ENCODE data around the gene CLSTN1. TPM values are rescaled to one million over a fixed set of nuclear protein-coding genes. Genes with fewer than 3 reads are reported as not detected.

CLSTN1 gene
- total and polyA plus RNA-seq, 7 donors: 7.3 to 48.7 (median 19.7) TPM

DNA sequence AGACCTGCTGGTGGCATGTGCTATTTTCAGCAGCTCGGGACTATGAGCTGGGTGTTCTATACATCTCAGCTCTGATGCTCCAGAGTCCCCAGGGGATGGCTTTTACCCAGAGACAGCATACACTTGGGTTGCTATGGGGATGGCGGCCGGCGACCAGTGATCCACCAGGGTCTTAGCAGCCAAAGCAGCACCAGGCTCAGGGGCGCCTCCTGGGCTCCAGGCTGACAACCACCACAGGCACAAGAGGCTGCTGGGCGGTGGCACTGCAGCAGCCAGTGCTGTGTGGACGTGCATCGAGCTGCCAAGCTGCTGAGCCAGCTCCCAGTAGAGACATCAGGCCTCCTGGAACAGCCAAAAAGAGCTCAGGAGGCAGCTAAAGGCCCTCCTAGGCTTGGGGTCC is 37.6 kb upstream of the CLSTN1 start:
- Histone ChIP-seq H3K4me1 (peaks cover 9% of the 10 kb centered on the region), H3K36me3 (ENCODE audit: insufficient read depth in 1 of 2, low read depth in 1 of 2) (no peaks in the 10 kb centered on the region), H3K4me3 (no peak overlapping the region), H3K9me3 (no peaks in the 10 kb centered on the region), H3K27me3 (ENCODE audit: insufficient read depth in 3 of 3, low read length in 2 of 3) (no peaks in the 10 kb centered on the region), H3K27ac (no peak overlapping the region)
- TF ChIP-seq, protein P1, sequence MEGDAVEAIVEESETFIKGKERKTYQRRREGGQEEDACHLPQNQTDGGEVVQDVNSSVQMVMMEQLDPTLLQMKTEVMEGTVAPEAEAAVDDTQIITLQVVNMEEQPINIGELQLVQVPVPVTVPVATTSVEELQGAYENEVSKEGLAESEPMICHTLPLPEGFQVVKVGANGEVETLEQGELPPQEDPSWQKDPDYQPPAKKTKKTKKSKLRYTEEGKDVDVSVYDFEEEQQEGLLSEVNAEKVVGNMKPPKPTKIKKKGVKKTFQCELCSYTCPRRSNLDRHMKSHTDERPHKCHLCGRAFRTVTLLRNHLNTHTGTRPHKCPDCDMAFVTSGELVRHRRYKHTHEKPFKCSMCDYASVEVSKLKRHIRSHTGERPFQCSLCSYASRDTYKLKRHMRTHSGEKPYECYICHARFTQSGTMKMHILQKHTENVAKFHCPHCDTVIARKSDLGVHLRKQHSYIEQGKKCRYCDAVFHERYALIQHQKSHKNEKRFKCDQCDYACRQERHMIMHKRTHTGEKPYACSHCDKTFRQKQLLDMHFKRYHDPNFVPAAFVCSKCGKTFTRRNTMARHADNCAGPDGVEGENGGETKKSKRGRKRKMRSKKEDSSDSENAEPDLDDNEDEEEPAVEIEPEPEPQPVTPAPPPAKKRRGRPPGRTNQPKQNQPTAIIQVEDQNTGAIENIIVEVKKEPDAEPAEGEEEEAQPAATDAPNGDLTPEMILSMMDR (IDR thresholded peaks at IDR 0.05): no peak
- 74 to 82% (median 79%) methylated on average over 8 of the region's 8 CpGs for WGBS, 3 donors
- peak in 1 of 2 donors; percentile 36 for DNase-seq
- intact Hi-C loops (cut with DNase I): loop anchor here in 1 of 2 donors (10.0 kb wide), 1 partner anchor 137 kb away; no protein-coding TSS in a partner anchor
- no peak for ATAC-seq

DNA sequence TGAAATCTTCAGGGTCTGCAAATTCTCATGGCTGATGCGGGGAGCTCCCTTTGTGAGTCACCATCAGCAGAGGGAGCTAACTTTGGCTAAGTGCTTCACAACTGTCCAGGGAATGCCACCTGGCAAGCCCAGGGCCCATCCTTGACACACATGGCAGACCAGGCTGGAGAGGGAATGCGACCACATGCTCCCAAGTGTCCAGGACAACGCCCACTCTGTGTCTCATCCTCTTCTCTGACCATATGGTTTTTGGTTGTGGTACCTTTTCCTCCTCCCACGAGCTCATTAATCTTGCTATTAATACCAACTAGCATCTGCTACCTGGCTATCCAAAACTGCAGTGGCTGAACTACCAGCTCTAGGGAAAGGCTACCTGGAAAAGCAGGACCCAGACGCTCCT is 37.1 kb upstream of the CLSTN1 start:
- no peak overlapping the region for H3K27ac ChIP-seq
- no peaks in the 10 kb centered on the region for H3K27me3 ChIP-seq (ENCODE audit: insufficient read depth in 3 of 3, low read length in 2 of 3)
- 78 to 82% (median 81%) methylated on average over 5 of the region's 5 CpGs for whole genome bisulfite sequencing, 3 donors
- peak; percentile 16 to 71 (median 50) for ATAC-seq
- peaks cover 9% of the 10 kb centered on the region for H3K4me1 ChIP-seq
- H3K36me3 ChIP-seq (ENCODE audit: insufficient read depth in 1 of 2, low read depth in 1 of 2): no peaks in the 10 kb centered on the region
- DNase-seq: peak in 1 of 2 donors; percentile 36
- no peaks in the 10 kb centered on the region for H3K9me3 ChIP-seq
- TF ChIP-seq, protein P1 (IDR thresholded peaks at IDR 0.05): no peak
- H3K4me3 ChIP-seq: no peak overlapping the region
- intact Hi-C loops (cut with DNase I): loop anchor here in 1 of 2 donors (10.0 kb wide), 1 partner anchor 136 kb away; no protein-coding TSS in a partner anchor

DNA sequence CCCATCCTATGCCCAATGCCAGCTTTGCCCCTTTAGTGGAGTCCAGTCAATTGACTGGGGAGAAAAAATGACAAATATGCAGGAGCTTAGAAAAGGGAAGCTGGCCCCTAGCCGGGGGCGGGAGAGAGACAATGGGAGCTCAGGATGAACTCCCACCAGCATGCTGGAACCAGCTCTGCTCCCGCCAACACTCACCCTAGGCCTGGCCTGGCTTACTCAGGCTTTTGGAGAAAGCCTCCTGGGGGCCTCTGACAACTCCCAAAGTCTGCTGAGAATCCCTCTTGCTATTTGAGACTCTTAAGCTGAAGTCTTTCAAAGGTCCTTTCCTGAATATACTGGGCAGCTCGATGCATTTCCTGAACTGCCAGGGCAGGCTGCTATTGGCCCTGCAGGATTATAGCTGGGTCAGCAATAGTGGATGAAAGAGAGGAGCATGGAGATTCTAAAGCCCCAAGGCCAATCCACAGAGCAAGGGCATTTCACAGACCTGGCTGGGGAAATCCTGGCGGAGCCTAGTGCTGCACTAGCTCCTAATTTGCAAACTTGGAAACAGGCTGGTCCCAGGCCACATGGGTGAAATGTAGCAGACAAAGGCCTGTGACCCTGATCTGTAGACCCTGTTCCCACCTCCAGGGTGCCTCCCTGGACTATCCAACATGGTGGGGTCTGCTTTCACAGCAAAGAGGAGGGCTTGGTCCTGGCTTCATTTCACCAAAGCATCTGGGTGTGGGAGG is 35.7 kb upstream of the CLSTN1 start:
- 62 to 76% (median 64%) methylated on average over 5 of the region's 5 CpGs for WGBS, 3 donors
- H3K36me3 ChIP-seq (ENCODE audit: insufficient read depth in 1 of 2, low read depth in 1 of 2): no peaks in the 10 kb centered on the region
- intact Hi-C loops (cut with DNase I): loop anchor here in 1 of 2 donors (10.0 kb wide), 1 partner anchor 135 kb away; no protein-coding TSS in a partner anchor

DNA sequence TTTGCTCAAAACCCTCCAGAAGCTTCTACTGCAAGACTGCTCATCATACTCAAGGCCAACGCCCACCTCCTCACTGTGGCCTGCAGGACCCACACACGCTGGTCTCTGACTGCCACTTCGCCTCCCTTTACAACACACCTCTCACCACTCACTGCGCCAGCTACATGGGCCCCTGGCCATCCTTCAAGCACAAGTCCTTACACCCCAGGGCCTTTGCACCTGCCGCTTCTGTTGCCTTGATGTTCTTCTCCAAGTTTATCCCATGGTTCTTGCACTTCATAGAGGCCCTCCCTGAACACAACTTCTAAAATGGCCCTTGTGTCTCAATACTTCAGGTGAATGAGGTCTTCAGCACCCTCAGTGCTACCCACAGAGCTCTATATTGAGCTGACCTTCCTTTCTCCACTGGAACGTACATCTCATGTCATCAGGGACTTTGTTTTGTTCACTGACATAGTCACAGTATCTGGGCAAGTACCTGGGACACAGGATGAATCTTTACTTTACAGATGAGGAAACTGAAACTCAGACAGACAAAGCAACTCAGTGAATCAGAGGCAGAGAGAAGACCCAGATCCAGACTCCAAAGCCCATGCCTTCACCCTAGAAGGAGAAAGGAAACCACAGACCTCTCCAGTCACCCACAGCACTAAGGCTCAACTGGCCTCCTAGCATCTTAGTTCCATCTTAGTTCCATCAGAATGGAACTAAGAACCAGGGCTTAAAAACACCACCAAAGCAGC is 34.7 kb upstream of the CLSTN1 start:
- no peak overlapping the region for H3K27ac ChIP-seq
- peak in 1 of 2 donors; percentile 3 for DNase-seq
- ATAC-seq: no peak

More for the DNA sequence above, 35.7 kb upstream of the CLSTN1 start:
- no peaks in the 10 kb centered on the region for H3K9me3 ChIP-seq
- H3K27me3 ChIP-seq (ENCODE audit: insufficient read depth in 3 of 3, low read length in 2 of 3): no peaks in the 10 kb centered on the region
- no peak overlapping the region for H3K27ac ChIP-seq
- H3K4me3 ChIP-seq: no peak overlapping the region
- no peak for ATAC-seq
- DNase-seq: peak in 1 of 2 donors; percentile 26
- peaks cover 9% of the 10 kb centered on the region for H3K4me1 ChIP-seq
- TF ChIP-seq, protein P1 (IDR thresholded peaks at IDR 0.05): no peak

More for the DNA sequence above, 34.7 kb upstream of the CLSTN1 start:
- intact Hi-C loops (cut with DNase I): no loop called here
- H3K36me3 ChIP-seq (ENCODE audit: insufficient read depth in 1 of 2, low read depth in 1 of 2): no peaks in the 10 kb centered on the region
- peaks cover 6% of the 10 kb centered on the region for H3K9me3 ChIP-seq
- TF ChIP-seq, protein P1 (IDR thresholded peaks at IDR 0.05): no peak
- H3K27me3 ChIP-seq (ENCODE audit: insufficient read depth in 3 of 3, low read length in 2 of 3): no peaks in the 10 kb centered on the region
- 94 to 98% (median 97%) methylated on average over 6 of the region's 6 CpGs for WGBS, 3 donors
- H3K4me1 ChIP-seq: peaks cover 3% of the 10 kb centered on the region
- H3K4me3 ChIP-seq: no peak overlapping the region

All from psoas muscle (tissue), 8 donors.